Measurements from ENCODE around the gene ZNF329.

Gene ZNF329

DNA sequence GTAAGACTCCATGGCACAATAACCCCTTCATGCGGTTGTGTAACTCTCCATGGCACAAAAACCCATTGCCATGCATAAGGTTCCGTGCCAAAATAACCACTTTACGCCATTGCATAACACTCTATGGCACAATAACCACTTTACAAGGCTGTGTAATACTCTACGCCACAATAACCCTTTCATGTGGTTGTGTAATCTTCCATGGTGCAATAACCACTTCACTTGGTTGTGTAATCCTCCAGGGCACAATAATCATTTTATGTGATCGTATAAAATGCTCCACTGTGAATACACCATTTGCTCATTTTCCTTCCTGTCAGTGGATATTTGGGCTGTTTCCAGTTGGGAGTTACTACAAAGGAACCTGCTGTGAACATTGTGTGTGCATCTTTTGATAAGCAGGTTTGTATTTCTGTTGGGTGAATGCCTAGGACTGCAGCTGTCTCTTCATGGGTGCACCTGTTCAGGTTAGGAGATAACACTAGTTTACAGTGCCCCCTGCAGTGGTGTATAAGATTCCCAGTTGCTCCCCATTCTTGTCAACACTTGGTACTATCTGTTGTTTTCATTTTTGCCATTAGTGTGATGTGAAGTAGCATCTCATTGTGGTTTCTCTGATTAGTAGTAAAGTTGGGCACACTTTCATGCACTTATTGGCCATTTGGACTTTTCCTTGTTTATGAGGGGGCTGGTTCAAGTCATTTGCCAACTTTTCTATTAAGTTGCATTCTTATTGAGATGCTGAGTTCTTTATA, 31.4 kb downstream of the ZNF329 start:
- no peak for DNase-seq (ENCODE audit: low read depth)

- DNase-seq (ENCODE audit: low read depth) = no peak
These were observed 32.6 kb downstream of the ZNF329 start for GRCh38 chr19:58117841-58118575.

DNA sequence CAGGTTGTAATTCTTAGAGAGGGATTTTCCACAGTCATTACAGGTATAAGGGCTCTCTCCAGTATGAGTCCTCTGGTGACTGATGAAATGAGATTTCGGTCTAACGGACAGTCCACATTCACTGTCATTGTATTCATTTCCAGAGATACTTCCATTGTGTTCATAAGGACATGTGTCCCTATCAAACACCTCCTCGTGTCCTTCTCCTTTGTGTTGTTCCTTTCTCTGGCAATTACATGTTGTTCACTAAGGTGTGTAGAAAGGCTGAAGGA, 42.1 kb downstream of the ZNF329 start:
- DNase-seq (ENCODE audit: low read depth) = no peak

DNA sequence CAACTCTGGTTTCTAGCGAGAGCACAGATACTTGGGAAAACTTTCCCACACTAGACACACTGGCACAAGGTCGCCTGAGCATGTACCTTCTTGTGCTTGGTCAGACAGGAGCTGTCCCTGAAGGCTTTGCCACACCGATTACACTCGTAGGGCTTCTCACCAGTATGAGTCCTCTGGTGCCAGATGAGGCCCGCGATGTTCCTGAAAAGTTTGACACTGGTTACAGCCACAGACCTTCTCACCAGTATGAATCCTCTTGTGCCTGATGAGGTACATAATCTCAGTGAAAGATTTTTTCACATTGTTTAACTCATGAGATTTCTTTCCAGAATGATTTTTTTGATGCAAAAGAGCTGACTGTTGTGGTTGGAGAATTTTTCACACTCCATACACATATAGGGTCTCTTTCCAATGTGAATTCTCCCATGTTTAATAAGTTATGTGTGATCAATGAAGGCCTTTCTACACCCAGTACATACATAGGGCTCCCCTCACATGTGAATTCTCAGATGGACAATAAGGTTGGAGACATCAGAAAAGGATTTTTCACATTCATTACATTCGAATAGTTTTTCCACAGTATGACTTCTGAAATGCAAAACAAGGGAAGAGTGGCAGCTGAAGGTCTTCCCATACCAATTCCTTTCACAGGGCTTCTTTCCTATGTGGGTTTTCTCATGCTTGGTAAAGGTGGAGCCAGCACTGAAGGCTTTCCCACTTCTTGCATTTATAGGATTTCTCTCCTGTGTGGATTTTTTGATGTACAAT, 42.6 kb downstream of the ZNF329 start:
- DNase-seq (ENCODE audit: low read depth) = no peak

- DNase-seq (ENCODE audit: low read depth) = no peak
These were observed 51.9 kb downstream of the ZNF329 start for GRCh38 chr19:58098682-58098998.

- peak; percentile 92 for DNase-seq (ENCODE audit: low read depth)
These were observed 52.6 kb downstream of the ZNF329 start, which contains the start of gene ZSCAN18 for GRCh38 chr19:58097781-58098681. ZSCAN18 (minus strand) TSS chr19:58098231; CDS start chr19:58090267, 7,964 bp downstream.

DNA sequence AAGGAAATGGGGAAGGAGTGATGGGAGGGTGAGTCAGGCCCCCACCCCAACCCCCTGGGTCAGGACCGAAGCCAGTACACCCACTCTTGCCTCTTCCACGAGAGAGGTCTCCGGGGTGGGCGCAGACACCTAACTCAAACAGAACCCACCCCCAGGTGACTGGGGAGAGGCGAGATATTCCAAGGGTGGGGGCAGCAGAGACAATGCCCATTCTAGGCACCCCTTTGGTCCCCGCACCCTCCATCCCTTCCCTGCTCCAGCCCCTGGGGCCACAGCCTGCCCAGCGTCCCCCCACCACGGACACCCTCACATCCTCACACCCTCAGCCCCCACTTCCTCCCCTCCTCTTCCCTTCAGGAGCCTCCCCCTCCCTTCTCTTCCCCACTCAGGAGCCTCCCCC, 53.2 kb downstream of the ZNF329 start:
- DNase-seq (ENCODE audit: low read depth) = no peak

DNA sequence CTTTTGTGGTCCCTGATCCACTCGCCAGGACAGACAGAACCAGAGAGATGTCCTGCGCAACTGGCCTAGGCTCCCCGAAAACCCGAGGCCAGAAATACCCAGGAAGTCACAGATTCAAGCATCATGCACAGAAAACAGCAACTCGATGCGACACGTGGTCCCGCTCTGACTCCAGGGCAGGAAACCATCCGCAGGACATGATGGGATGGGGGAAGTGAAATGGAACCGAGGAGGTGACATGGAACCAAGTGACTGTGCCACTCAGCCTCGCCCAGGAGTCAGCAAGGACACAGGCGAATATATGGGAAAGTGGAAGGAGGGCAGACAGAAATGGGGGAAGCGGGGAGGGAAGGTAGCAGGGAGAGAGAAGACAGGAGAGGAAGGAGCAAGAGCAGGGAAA, 53.7 kb downstream of the ZNF329 start:
- DNase-seq (ENCODE audit: low read depth) = no peak

- no peak for DNase-seq (ENCODE audit: low read depth)
These were observed 55.3 kb downstream of the ZNF329 start for GRCh38 chr19:58095328-58095727.

- DNase-seq (ENCODE audit: low read depth) = no peak
These were observed 57.5 kb downstream of the ZNF329 start for GRCh38 chr19:58093071-58093470.

GRCh38 chr19:58091251-58091995, 59.2 kb downstream of the ZNF329 start:
- DNase-seq (ENCODE audit: low read depth) = no peak

GRCh38 chr19:58089846-58090245, 60.7 kb downstream of the ZNF329 start:
- no peak for DNase-seq (ENCODE audit: low read depth)

GRCh38 chr19:58088521-58089052, 62.0 kb downstream of the ZNF329 start:
- no peak for DNase-seq (ENCODE audit: low read depth)

- DNase-seq (ENCODE audit: low read depth) = no peak
These were observed 63.5 kb downstream of the ZNF329 start for GRCh38 chr19:58086825-58087710.

DNA sequence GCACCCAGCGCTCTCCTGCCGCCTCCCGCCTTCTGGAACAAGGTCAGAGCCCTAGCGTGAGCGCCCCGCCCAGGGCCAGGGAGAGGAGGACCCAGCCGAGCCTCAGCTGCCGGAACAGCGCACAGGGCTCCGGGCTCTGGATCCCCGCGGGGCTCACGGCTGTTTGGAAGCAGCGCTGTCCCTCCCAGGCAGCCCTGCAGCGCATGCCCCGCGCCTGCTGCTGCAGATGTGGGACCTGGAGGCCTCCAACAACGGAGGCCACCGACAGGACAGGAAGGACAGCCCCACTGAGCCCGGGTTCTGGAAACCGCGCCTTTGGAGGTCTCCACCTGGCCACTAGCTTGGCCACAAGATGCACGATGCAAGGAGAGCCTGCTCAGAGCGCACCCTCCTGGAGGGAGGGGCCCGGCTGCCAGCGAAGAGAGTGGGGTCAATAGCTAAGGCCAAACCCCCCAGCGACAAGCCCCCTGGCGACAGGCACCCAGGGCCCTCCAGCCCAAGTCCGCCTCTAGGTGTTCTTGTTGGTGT, 65.2 kb downstream of the ZNF329 start:
- DNase-seq (ENCODE audit: low read depth) = no peak

- DNase-seq (ENCODE audit: low read depth) = no peak
These were observed 65.8 kb downstream of the ZNF329 start for GRCh38 chr19:58084596-58085347.

GRCh38 chr19:58083021-58083420, 67.6 kb downstream of the ZNF329 start:
- no peak for DNase-seq (ENCODE audit: low read depth)

DNA sequence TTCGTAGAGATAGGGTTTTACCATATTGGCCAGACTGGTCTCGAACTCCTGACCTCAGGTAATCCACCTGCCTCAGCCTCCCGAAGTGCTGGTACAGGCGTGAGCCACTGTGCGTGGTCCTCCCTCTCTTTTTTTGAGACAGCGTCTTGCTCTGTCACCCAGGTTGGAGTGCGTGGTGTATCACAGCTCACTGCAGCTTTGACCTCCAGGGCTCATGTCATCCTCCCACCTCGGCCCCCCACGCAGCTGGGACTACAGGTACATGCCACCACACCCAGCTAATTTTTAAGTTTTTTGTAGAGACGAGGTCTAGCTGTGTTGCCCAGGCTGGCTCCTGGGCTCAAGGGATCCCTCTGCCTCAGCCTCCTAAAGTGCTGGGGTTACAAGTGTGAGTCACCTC, 70.8 kb downstream of the ZNF329 start:
- no peak for DNase-seq (ENCODE audit: low read depth)
